Neuronal stem cell (in vitro differentiated cells): ENCODE data around the gene CTNND2.

Source experiments
- DNase-seq: peaks from one replicate; pipeline ENCODE4 v3.0.0-alpha.2; 2013; ENCODE audit warnings: low spot score
- H2AFZ ChIP-seq: one replicate; pipeline ENCODE4 v1.6.1; 2013; ENCODE audit warnings: mild to moderate bottlenecking, low read length, inconsistent platforms
- H2AK5ac ChIP-seq: 2 replicates; pipeline ENCODE4 v1.6.1; 2013; ENCODE audit warnings: low read depth, mild to moderate bottlenecking, inconsistent platforms, low read length, moderate library complexity, mixed read lengths
- H2BK120ac ChIP-seq: 2 replicates; pipeline ENCODE4 v1.6.1; 2013; ENCODE audit warnings: low read depth, mild to moderate bottlenecking, inconsistent platforms, low read length, moderate library complexity, mixed read lengths
- H2BK12ac ChIP-seq: one replicate; pipeline ENCODE4 v1.6.1; 2013; ENCODE audit warnings: low read length, inconsistent platforms
- H2BK15ac ChIP-seq: 2 replicates; pipeline ENCODE4 v1.6.1; 2013; ENCODE audit warnings: mild to moderate bottlenecking, low read length, inconsistent platforms, mixed read lengths
- H2BK5ac ChIP-seq: one replicate; pipeline ENCODE4 v1.6.1; 2013; ENCODE audit warnings: inconsistent platforms, mild to moderate bottlenecking, low read length, moderate library complexity
- H3K14ac ChIP-seq: one replicate; pipeline ENCODE4 v1.6.1; 2013; ENCODE audit warnings: low read length, inconsistent platforms
- H3K18ac ChIP-seq: 2 replicates; pipeline ENCODE4 v1.6.1; 2013; ENCODE audit warnings: low read length, inconsistent platforms
- H3K23ac ChIP-seq: 2 replicates; pipeline ENCODE4 v1.6.1; 2013; ENCODE audit warnings: low read depth, mild to moderate bottlenecking, mixed read lengths, low read length, inconsistent platforms; ENCODE audit not compliant: poor library complexity
- H3K27ac ChIP-seq: replicated peaks from 3 replicates; pipeline ENCODE4 v1.5.1; 2013; ENCODE audit warnings: low read length, inconsistent platforms
- H3K27me3 ChIP-seq, 3 experiments: 2 replicates each; pipeline ENCODE4 v1.6.1; 2013; ENCODE audit warnings: low read length in 3 of 3, mild to moderate bottlenecking in 2 of 3, inconsistent platforms in 1 of 3, low read depth in 1 of 3, mixed read lengths in 1 of 3, moderate library complexity in 1 of 3; ENCODE audit not compliant: control insufficient read depth in 3 of 3, insufficient read depth in 3 of 3
- H3K36me3 ChIP-seq, 2 donors: replicated peaks in 1 of 2; 2 replicates each; pipeline ENCODE4 v1.6.1; 2013; ENCODE audit warnings: low read length in 2 of 2; ENCODE audit not compliant: control insufficient read depth in 2 of 2, insufficient read depth in 2 of 2
- H3K4ac ChIP-seq: 2 replicates; pipeline ENCODE4 v1.6.1; 2013; ENCODE audit warnings: inconsistent platforms, mild to moderate bottlenecking, low read length, moderate library complexity
- H3K4me1 ChIP-seq, 2 donors: 1 replicate in 1 of 2; 2 replicates in 1 of 2; pipeline ENCODE4 v1.6.1; 2013; ENCODE audit warnings: low read length in 2 of 2, low read depth in 1 of 2; ENCODE audit not compliant: control insufficient read depth in 2 of 2, insufficient read depth in 1 of 2
- H3K4me2 ChIP-seq: one replicate; pipeline ENCODE4 v1.6.1; 2013; ENCODE audit warnings: mild to moderate bottlenecking, low read length, inconsistent platforms; ENCODE audit not compliant: insufficient read depth, poor library complexity, severe bottlenecking
- H3K4me3 ChIP-seq, 2 donors: 2 replicates each; pipeline ENCODE4 v1.5.1; 2013; ENCODE audit warnings: low read length in 2 of 2, mild to moderate bottlenecking in 2 of 2, inconsistent platforms in 1 of 2, moderate library complexity in 1 of 2
- H3K79me1 ChIP-seq: one replicate; pipeline ENCODE4 v1.6.1; 2013; ENCODE audit warnings: low read depth, mild to moderate bottlenecking, inconsistent platforms, low read length, moderate library complexity
- H3K9ac ChIP-seq: one replicate; pipeline ENCODE4 v1.6.1; 2013; ENCODE audit warnings: mild to moderate bottlenecking, low read depth, low read length, inconsistent platforms; ENCODE audit not compliant: poor library complexity
- H3K9me3 ChIP-seq, 2 donors: replicated peaks in 1 of 2; 2 replicates each; pipeline versions ENCODE3 to v1.6.1; 2013; ENCODE audit warnings: low read length in 2 of 2, mild to moderate bottlenecking in 2 of 2, inconsistent platforms in 1 of 2, low read depth in 1 of 2, mixed read lengths in 1 of 2, moderate library complexity in 1 of 2; ENCODE audit not compliant: control insufficient read depth in 2 of 2, insufficient read depth in 1 of 2
- H4K8ac ChIP-seq: one replicate; pipeline ENCODE4 v1.6.1; 2013; ENCODE audit warnings: low read depth, mild to moderate bottlenecking, inconsistent platforms, low read length, moderate library complexity
- H4K91ac ChIP-seq: one replicate; pipeline ENCODE4 v1.6.1; 2013; ENCODE audit warnings: low read length, low read depth, mild to moderate bottlenecking, inconsistent platforms; ENCODE audit not compliant: poor library complexity
- WGBS, 2 donors: extraction: QIAGEN DNeasy Blood & Tissue Kit; methylation state at CpG; one replicate each; pipeline ENCODE4 v1.1.7; 2013; ENCODE audit warnings: missing lambda C conversion rate in 2 of 2, mixed read lengths in 1 of 2; ENCODE audit not compliant: insufficient read length in 2 of 2, insufficient replicate concordance in 1 of 2; ENCODE audit errors: extremely low coverage in 2 of 2; 5-methylcytosine and 5-hydroxymethylcytosine counted together

The CTNND2 gene

GRCh38 chr5:11269515-11269914, 634.7 kb downstream of the CTNND2 start:
- no peaks in the 10 kb centered on the region for H3K36me3 ChIP-seq
- H3K4me1 ChIP-seq = no peaks in the 10 kb centered on the region
- no peak overlapping the region for H2BK5ac ChIP-seq
- no peak overlapping the region for H2BK120ac ChIP-seq
- H4K8ac ChIP-seq = no peak overlapping the region
- H3K4me3 ChIP-seq = no peak overlapping the region
- H2AFZ ChIP-seq = no peak overlapping the region
- no peaks in the 10 kb centered on the region for H3K9me3 ChIP-seq
- no peak overlapping the region for H3K27ac ChIP-seq
- H3K4me2 ChIP-seq = no peak overlapping the region
- WGBS, 2 donors = no CpG with 5 or more reads among the region's 3 CpGs
- no peak overlapping the region for H3K9ac ChIP-seq
- H2AK5ac ChIP-seq = no peak overlapping the region
- no peaks in the 10 kb centered on the region for H3K27me3 ChIP-seq
- no peak overlapping the region for H3K4ac ChIP-seq
- H3K14ac ChIP-seq = no peak overlapping the region
- H4K91ac ChIP-seq = no peak overlapping the region
- no peak overlapping the region for H2BK12ac ChIP-seq
- H3K18ac ChIP-seq = no peak overlapping the region
- no peak overlapping the region for H2BK15ac ChIP-seq
- no peaks in the 10 kb centered on the region for H3K79me1 ChIP-seq
- no peak overlapping the region for H3K23ac ChIP-seq
- no peak for DNase-seq

GRCh38 chr5:11268891-11269290, 635.4 kb downstream of the CTNND2 start:
- H2BK12ac ChIP-seq = no peak overlapping the region
- no peak overlapping the region for H2BK15ac ChIP-seq
- no peak overlapping the region for H3K4me3 ChIP-seq
- no peaks in the 10 kb centered on the region for H3K9me3 ChIP-seq
- H3K79me1 ChIP-seq = no peaks in the 10 kb centered on the region
- no peak overlapping the region for H3K23ac ChIP-seq
- H3K18ac ChIP-seq = no peak overlapping the region
- no peak overlapping the region for H2BK120ac ChIP-seq
- no peak overlapping the region for H2AK5ac ChIP-seq
- no peak overlapping the region for H3K4ac ChIP-seq
- H3K14ac ChIP-seq = no peak overlapping the region
- H3K9ac ChIP-seq = no peak overlapping the region
- no peak overlapping the region for H4K91ac ChIP-seq
- no peak overlapping the region for H2AFZ ChIP-seq
- H2BK5ac ChIP-seq = no peak overlapping the region
- H3K4me2 ChIP-seq = no peak overlapping the region
- no peak for DNase-seq
- H3K36me3 ChIP-seq = no peaks in the 10 kb centered on the region
- no peak overlapping the region for H3K27ac ChIP-seq
- WGBS, 2 donors = no CpG with 5 or more reads among the region's 6 CpGs
- H3K4me1 ChIP-seq = no peaks in the 10 kb centered on the region
- H3K27me3 ChIP-seq = no peaks in the 10 kb centered on the region
- H4K8ac ChIP-seq = no peak overlapping the region

- Histone ChIP-seq H3K9me3 (no peaks in the 10 kb centered on the region), H2BK12ac (no peak overlapping the region), H2AFZ (no peak overlapping the region), H3K27me3 (no peaks in the 10 kb centered on the region), H3K4me3 (no peak overlapping the region), H3K36me3 (no peaks in the 10 kb centered on the region), H3K4me2 (no peak overlapping the region), H3K9ac (no peak overlapping the region), H3K4ac (no peak overlapping the region), H3K23ac (no peak overlapping the region), H2AK5ac (no peak overlapping the region), H4K91ac (no peak overlapping the region), H3K18ac (no peak overlapping the region), H3K79me1 (no peaks in the 10 kb centered on the region), H3K4me1 (no peaks in the 10 kb centered on the region), H2BK5ac (no peak overlapping the region), H2BK15ac (no peak overlapping the region), H4K8ac (no peak overlapping the region), H3K14ac (no peak overlapping the region), H3K27ac (no peak overlapping the region), H2BK120ac (no peak overlapping the region)
- DNase-seq = no peak
- WGBS, 2 donors = no CpG with 5 or more reads among the region's 2 CpGs
Observed at GRCh38 chr5:11266331-11266730, 637.9 kb downstream of the CTNND2 start.

- DNase-seq = no peak
- Histone ChIP-seq H3K4me1 (no peaks in the 10 kb centered on the region), H3K79me1 (no peaks in the 10 kb centered on the region), H3K4me3 (no peak overlapping the region), H2BK12ac (no peak overlapping the region), H2AK5ac (no peak overlapping the region), H3K4me2 (no peak overlapping the region), H3K23ac (no peak overlapping the region), H4K8ac (no peak overlapping the region), H3K27ac (no peak overlapping the region), H4K91ac (no peak overlapping the region), H3K4ac (no peak overlapping the region), H3K14ac (no peak overlapping the region), H2BK5ac (no peak overlapping the region), H3K18ac (no peak overlapping the region), H3K9me3 (no peaks in the 10 kb centered on the region), H3K27me3 (no peaks in the 10 kb centered on the region), H2BK15ac (no peak overlapping the region), H3K36me3 (no peaks in the 10 kb centered on the region), H2BK120ac (no peak overlapping the region), H2AFZ (no peak overlapping the region), H3K9ac (no peak overlapping the region)
- no CpG with 5 or more reads among the region's 6 CpGs for WGBS, 2 donors
Observed at GRCh38 chr5:11261241-11261640, 643.0 kb downstream of the CTNND2 start.
